ENCODE measurements around the gene DENND1C. TPM values are rescaled to one million over a fixed set of nuclear protein-coding genes. Genes with fewer than 3 reads are reported as not detected.

DENND1C gene
- total RNA-seq, 1 experiment from 2014 or later: 0.11 TPM

DNA sequence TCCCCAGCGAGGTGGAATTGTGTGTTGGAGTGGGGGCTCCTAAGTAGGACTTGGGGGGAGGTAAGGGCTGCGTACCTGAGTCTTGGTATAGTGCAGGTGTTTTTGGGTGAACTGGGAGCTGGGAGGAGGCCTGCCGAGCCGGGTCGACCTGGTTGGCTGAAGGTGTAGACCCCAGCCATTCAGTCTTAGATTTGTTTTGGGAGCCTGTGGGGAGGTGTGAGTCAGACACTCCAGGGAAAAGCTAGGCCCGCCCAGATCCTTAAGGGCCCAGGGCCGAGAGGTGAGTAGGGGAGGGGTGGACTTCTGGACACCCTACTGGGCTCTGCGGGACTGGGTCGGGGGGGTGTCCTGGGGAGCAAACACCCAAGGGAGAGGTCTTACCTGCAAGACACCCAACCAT is 16.6 kb downstream of the DENND1C start:
- CTCF ChIA-PET: no interaction called here
- no TSS peak for BruUV-seq (replicated peaks)

DNA sequence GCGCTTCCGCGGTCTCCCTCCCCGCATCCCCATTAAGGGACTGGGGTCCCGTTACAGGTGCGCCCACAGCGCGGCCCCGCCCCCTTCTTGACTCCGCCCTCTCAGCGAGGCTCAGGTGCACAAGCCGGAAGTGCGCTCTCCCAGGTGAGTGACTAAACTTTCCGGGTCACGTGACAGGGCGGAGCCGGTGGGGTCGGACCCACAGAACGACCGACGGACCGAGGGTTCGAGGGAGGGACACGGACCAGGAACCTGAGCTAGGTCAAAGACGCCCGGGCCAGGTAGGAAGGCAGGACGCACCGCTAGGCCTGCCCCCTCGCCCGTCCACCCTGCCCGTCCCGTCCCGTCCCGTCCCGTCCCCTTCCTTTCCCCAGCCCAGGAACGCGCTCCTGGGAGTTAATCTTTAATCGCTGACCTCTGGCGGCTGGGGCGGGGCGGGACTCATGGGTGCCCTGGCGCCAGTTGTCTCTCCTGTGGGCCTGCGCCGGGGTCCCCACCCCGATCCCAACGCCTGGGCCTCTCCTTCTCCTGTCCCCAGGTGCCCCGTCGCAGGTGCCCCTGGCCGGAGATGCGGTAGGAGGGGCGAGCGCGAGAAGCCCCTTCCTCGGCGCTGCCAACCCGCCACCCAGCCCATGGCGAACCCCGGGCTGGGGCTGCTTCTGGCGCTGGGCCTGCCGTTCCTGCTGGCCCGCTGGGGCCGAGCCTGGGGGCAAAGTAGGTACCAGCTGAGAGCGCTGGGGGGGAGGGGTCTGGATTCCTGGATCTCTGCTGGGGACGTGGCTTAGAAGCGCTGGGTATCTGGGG is 17.3 kb downstream of the DENND1C start, which contains the start of gene CRB3:
CRB3 (plus strand) TSS at position 202 of the 804 bp plus-strand sequence; CDS start at position 633, 431 bp downstream.
- ChIA-PET POLR2A (ENCODE audit: low non-redundant PET) (no interaction called here), CTCF (no interaction called here)
- no peaks in the 10 kb centered on the region for H3K9me3 ChIP-seq (ENCODE audit: low read depth, low read length, poor library complexity, severe bottlenecking)
- H3K4me1 ChIP-seq (ENCODE audit: insufficient read depth, low read length, poor library complexity, severe bottlenecking): peaks cover 3% of the 10 kb centered on the region
- no TSS peak for BruUV-seq (replicated peaks)
- H3K36me3 ChIP-seq (ENCODE audit: insufficient read depth, low read length, poor library complexity, severe bottlenecking): no peaks in the 10 kb centered on the region
- no peak within 1 kb of the TSS for H3K27ac ChIP-seq (ENCODE audit: low read depth, low read length, poor library complexity, severe bottlenecking)
- DNase-seq (ENCODE audit: low spot score): no peak
- intact Hi-C loops (cut with micrococcal nuclease; ENCODE audit: unreplicated experiment): no loop called here
- no peak within 1 kb of the TSS for H3K4me3 ChIP-seq (ENCODE audit: low read depth, low read length, poor library complexity, severe bottlenecking)
- TF ChIP-seq, protein P1, sequence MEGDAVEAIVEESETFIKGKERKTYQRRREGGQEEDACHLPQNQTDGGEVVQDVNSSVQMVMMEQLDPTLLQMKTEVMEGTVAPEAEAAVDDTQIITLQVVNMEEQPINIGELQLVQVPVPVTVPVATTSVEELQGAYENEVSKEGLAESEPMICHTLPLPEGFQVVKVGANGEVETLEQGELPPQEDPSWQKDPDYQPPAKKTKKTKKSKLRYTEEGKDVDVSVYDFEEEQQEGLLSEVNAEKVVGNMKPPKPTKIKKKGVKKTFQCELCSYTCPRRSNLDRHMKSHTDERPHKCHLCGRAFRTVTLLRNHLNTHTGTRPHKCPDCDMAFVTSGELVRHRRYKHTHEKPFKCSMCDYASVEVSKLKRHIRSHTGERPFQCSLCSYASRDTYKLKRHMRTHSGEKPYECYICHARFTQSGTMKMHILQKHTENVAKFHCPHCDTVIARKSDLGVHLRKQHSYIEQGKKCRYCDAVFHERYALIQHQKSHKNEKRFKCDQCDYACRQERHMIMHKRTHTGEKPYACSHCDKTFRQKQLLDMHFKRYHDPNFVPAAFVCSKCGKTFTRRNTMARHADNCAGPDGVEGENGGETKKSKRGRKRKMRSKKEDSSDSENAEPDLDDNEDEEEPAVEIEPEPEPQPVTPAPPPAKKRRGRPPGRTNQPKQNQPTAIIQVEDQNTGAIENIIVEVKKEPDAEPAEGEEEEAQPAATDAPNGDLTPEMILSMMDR (conservative IDR thresholded peaks at IDR 0.05; ENCODE audit: low read depth, low read length): no peak
- no peak for TF ChIP-seq EZH2 (IDR thresholded peaks at IDR 0.05; ENCODE audit: borderline replicate concordance, low read depth, low read length, poor library complexity, severe bottlenecking)
- H3K27me3 ChIP-seq (replicated peaks; ENCODE audit: insufficient read depth, low read depth, low read length, poor library complexity): peaks cover 15% of the 10 kb centered on the region

More for the DNA sequence above, 16.6 kb downstream of the DENND1C start:
- Histone ChIP-seq H3K9me3 (ENCODE audit: low read depth, low read length, poor library complexity, severe bottlenecking) (no peaks in the 10 kb centered on the region), H3K36me3 (ENCODE audit: insufficient read depth, low read length, poor library complexity, severe bottlenecking) (no peaks in the 10 kb centered on the region), H3K4me3 (ENCODE audit: low read depth, low read length, poor library complexity, severe bottlenecking) (no peak overlapping the region), H3K4me1 (ENCODE audit: insufficient read depth, low read length, poor library complexity, severe bottlenecking) (peaks cover 3% of the 10 kb centered on the region), H3K27ac (ENCODE audit: low read depth, low read length, poor library complexity, severe bottlenecking) (no peak overlapping the region), H3K27me3 (replicated peaks; ENCODE audit: insufficient read depth, low read depth, low read length, poor library complexity) (peaks cover 15% of the 10 kb centered on the region)
- intact Hi-C loops (cut with micrococcal nuclease; ENCODE audit: unreplicated experiment): no loop called here
- no peak for DNase-seq (ENCODE audit: low spot score)
- POLR2A ChIA-PET (ENCODE audit: low non-redundant PET): interaction anchor here (0.5 kb wide), 1 partner anchor 316 kb away, joined by 9 read pairs; no protein-coding TSS in a partner anchor
- TF ChIP-seq, protein P1 (conservative IDR thresholded peaks at IDR 0.05; ENCODE audit: low read depth, low read length): no peak
- no peak for TF ChIP-seq EZH2 (IDR thresholded peaks at IDR 0.05; ENCODE audit: borderline replicate concordance, low read depth, low read length, poor library complexity, severe bottlenecking)

DNA sequence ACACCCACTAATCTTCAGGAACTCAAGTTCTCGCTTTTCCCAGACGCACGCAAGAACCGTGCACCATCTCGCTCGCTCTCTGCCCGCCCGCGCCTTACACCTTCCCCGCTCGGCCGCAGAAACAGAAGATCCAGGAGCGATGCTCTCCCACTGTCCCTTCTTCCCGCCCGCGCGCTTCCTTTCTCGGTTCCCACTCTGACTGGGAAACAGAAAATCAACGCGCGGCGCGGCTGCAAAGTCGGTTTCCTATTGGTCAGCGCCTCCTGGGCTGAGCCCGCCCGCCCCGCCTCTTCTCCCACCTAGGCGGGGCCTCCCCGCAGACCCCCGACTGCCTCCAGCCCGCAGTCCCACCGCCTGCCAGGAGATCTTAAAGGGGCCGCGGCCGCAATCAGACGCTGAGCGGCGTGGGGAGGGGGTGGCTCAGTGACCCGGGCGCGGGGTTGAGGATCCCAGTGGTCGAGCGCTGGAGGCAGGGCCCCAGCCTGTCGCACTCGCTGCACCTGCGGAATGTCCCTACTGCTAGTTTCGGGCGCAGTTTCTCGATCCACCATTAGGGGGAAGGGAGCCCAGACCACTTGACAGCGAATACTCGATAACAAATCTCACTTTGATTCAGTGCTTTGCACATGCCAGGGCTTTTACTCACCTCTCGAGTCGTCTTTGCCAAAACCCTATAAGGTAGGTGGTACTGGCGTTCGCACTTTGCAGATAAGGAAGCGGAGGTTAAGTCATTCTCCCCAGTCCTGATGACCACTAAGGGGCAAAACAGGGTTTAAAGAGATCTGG is 21.3 kb downstream of the DENND1C start:
- Histone ChIP-seq H3K27me3 (replicated peaks; ENCODE audit: insufficient read depth, low read depth, low read length, poor library complexity) (peaks cover 11% of the 10 kb centered on the region), H3K4me1 (ENCODE audit: insufficient read depth, low read length, poor library complexity, severe bottlenecking) (peaks cover 13% of the 10 kb centered on the region), H3K4me3 (ENCODE audit: low read depth, low read length, poor library complexity, severe bottlenecking) (peak overlapping the region; percentile 80), H3K9me3 (ENCODE audit: low read depth, low read length, poor library complexity, severe bottlenecking) (no peaks in the 10 kb centered on the region), H3K27ac (ENCODE audit: low read depth, low read length, poor library complexity, severe bottlenecking) (peak overlapping the region; percentile 64), H3K36me3 (ENCODE audit: insufficient read depth, low read length, poor library complexity, severe bottlenecking) (peaks cover 3% of the 10 kb centered on the region)
- ChIA-PET POLR2A (ENCODE audit: low non-redundant PET) (no interaction called here), CTCF (interaction anchor here (0.7 kb wide), 1 partner anchor 56 kb away, joined by 4 read pairs; no protein-coding TSS in a partner anchor)
- peak; percentile 100 for DNase-seq (ENCODE audit: low spot score)
- BruUV-seq (replicated peaks): no TSS peak
- intact Hi-C loops (cut with micrococcal nuclease; ENCODE audit: unreplicated experiment): no loop called here
- TF ChIP-seq, protein P1 (conservative IDR thresholded peaks at IDR 0.05; ENCODE audit: low read depth, low read length): peak; percentile 66
- no peak for TF ChIP-seq EZH2 (IDR thresholded peaks at IDR 0.05; ENCODE audit: borderline replicate concordance, low read depth, low read length, poor library complexity, severe bottlenecking)
